Transverse colon (tissue), 3 donors: ENCODE measurements around the gene CTPS1.

Source experiments
- POLR2A ChIP-seq: fragments of 450-650 bp; IDR thresholded peaks from one replicate; pipeline ENCODE4 v1.6.1; 2016; ENCODE audit warnings: antibody characterized with exemption, mild to moderate bottlenecking, moderate library complexity
- TF ChIP-seq, protein P1 (sequence below), 5 experiments: fragments of 200-600 bp in 3 of 5; fragments of 450-650 bp in 2 of 5; sonication (generic) in 3 of 5; IDR thresholded peaks; 1 replicate in 2 of 5; 2 replicates in 3 of 5; pipeline ENCODE4 v1.5.1; 2016 to 2017; ENCODE audit warnings: antibody characterized with exemption in 5 of 5, inconsistent platforms in 3 of 5, mild to moderate bottlenecking in 2 of 5, moderate library complexity in 1 of 5

DNA sequence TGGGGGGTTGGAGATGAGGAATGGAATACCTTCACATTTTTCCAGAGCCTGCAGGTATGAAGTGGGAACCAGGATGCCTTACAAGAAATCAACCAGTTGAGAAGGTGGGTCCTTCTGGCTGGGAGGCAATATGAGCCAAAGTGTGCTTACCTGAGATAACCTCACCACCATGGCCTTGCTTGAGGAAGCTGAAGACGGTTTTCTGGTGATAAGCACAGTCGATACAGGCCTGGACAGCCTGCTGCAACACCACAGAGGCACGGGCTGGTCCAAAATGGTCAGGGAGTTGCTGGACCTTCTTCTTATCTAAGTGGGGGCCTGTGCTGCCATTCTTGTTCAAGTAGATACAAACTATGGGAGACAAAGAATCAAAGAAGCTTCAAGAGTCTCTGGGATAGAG, 69.0 kb downstream of the CTPS1 start:
- TF ChIP-seq, protein P1, sequence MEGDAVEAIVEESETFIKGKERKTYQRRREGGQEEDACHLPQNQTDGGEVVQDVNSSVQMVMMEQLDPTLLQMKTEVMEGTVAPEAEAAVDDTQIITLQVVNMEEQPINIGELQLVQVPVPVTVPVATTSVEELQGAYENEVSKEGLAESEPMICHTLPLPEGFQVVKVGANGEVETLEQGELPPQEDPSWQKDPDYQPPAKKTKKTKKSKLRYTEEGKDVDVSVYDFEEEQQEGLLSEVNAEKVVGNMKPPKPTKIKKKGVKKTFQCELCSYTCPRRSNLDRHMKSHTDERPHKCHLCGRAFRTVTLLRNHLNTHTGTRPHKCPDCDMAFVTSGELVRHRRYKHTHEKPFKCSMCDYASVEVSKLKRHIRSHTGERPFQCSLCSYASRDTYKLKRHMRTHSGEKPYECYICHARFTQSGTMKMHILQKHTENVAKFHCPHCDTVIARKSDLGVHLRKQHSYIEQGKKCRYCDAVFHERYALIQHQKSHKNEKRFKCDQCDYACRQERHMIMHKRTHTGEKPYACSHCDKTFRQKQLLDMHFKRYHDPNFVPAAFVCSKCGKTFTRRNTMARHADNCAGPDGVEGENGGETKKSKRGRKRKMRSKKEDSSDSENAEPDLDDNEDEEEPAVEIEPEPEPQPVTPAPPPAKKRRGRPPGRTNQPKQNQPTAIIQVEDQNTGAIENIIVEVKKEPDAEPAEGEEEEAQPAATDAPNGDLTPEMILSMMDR (IDR thresholded peaks at IDR 0.05): no peak
- TF ChIP-seq POLR2A: no peak
